ENCODE results near the gene CTIF. TPM values are rescaled to one million over a fixed set of nuclear protein-coding genes. Genes with fewer than 3 reads are reported as not detected.

Gene CTIF
- polyA plus RNA-seq, 3 donors, result 0.38 to 8.7 (median 1.2) TPM

DNA sequence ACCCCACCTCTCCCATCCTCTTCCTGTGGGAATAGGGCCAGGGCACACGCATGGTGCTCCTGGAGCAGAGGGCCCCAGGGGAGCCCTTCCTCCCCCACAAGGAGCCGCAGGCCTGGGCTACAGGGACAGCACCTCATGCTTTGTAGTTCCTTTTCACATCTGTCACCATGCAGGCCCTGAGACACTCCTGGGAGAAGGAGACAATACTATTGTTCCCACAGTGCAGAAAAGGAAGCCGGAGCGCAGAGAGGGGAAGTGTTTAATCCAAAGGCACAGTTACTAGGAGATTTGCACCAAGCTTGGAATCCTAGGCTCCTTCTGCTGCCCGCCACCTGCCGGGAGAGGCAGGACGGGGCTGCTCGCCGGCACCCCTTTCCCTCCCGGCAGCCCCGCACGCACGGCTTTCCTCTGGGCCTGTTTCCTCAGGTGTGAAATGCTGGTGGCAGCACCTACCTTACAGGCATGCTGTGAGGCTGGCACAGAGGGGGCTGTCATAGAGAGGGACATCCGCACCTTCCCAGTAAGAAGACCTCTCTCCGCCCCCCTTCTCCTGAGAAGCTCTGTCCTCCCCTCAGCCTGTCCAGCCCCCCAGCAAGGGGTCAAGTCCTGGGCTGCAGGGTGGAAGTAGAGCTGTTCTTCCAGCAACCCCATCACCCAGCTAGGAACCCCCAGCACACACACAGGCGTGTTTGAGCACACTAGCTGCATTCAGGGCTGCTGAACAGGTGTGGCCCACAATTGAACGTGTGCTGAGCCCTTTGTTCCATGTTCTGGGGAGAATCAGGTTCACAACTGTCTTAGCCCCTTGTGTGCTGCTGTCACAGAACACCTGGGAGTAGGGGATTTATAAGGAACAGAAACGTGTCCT, 349.3 kb downstream of the CTIF start:
- Histone ChIP-seq H3K9me3 (replicated peaks in 1 of 2; ENCODE audit: control insufficient read depth in 1 of 2, insufficient read depth in 1 of 2, low read length in 2 of 2) (no peaks in the 10 kb centered on the region), H3K4me3 (replicated peaks in 1 of 3; ENCODE audit: low read depth in 2 of 3, low read length in 3 of 3) (no peak overlapping the region), H3K27ac (ENCODE audit: low read depth in 1 of 2, low read length in 2 of 2) (no peak overlapping the region), H3K4me1 (ENCODE audit: control insufficient read depth in 1 of 2, insufficient read depth in 2 of 2, low read length in 2 of 2) (peaks cover 4 to 6% of the 10 kb centered on the region in 2 donors), H2AFZ (ENCODE audit: insufficient read depth, low read depth, low read length, poor library complexity, severe bottlenecking) (no peak overlapping the region), H3K79me2 (ENCODE audit: insufficient read depth, low read length) (no peaks in the 10 kb centered on the region), H3K27me3 (ENCODE audit: control insufficient read depth in 2 of 2, insufficient read depth in 2 of 2, low read length in 2 of 2) (no peaks in the 10 kb centered on the region), H3K36me3 (replicated peaks in 1 of 2; ENCODE audit: control insufficient read depth in 1 of 2, insufficient read depth in 2 of 2, low read length in 2 of 2) (no peaks in the 10 kb centered on the region), H4K20me1 (ENCODE audit: insufficient read depth, low read length) (no peaks in the 10 kb centered on the region), H3K4me2 (replicated peaks; ENCODE audit: extremely low read depth, low read length, poor library complexity, severe bottlenecking) (no peak overlapping the region), H3K9ac (ENCODE audit: insufficient read depth, low read length, poor library complexity, severe bottlenecking) (no peak overlapping the region)
- TF ChIP-seq, protein P1, sequence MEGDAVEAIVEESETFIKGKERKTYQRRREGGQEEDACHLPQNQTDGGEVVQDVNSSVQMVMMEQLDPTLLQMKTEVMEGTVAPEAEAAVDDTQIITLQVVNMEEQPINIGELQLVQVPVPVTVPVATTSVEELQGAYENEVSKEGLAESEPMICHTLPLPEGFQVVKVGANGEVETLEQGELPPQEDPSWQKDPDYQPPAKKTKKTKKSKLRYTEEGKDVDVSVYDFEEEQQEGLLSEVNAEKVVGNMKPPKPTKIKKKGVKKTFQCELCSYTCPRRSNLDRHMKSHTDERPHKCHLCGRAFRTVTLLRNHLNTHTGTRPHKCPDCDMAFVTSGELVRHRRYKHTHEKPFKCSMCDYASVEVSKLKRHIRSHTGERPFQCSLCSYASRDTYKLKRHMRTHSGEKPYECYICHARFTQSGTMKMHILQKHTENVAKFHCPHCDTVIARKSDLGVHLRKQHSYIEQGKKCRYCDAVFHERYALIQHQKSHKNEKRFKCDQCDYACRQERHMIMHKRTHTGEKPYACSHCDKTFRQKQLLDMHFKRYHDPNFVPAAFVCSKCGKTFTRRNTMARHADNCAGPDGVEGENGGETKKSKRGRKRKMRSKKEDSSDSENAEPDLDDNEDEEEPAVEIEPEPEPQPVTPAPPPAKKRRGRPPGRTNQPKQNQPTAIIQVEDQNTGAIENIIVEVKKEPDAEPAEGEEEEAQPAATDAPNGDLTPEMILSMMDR (IDR thresholded peaks at IDR 0.05), result no peak
- intact Hi-C loops (cut with micrococcal nuclease), result no loop called here
- Mint-ChIP-seq H3K36me3 (no peaks in the 10 kb centered on the region), H3K9me3 (peaks cover 0 to 3% (median 0%) of the 10 kb centered on the region in 7 donors), H3K27ac (peak overlapping the region in 1 of 7 donors; percentile 70), H3K4me3 (no peak overlapping the region), H3K4me1 (peaks cover 11% of the 10 kb centered on the region), H3K27me3 (ENCODE audit: low read depth in 3 of 3) (peaks cover 0 to 2% (median 2%) of the 10 kb centered on the region in 3 donors)
- no peak for DNase-seq
- WGBS (ENCODE audit: insufficient coverage), result 97% methylated on average over 13 of the region's 18 CpGs

DNA sequence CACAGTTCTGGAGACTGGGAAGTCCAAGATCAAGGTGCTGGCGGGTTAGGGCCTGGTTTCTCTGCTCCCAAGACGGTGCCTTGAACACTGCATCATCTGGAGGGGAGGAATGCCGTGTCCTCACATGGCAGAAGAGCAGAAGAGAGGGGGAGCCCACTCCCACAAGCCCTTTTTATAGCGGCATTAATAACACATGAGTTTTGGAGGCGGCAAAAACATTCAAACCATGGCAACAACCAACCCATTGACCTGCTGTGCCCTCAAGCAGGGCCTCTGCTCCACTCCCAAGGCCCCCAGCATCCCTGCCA, 349.9 kb downstream of the CTIF start:
- TF ChIP-seq, protein P1 (IDR thresholded peaks at IDR 0.05), result no peak
- Mint-ChIP-seq H3K36me3 (no peaks in the 10 kb centered on the region), H3K27ac (peak overlapping the region in 1 of 7 donors; percentile 70), H3K4me1 (peaks cover 11% of the 10 kb centered on the region), H3K4me3 (no peak overlapping the region), H3K27me3 (ENCODE audit: low read depth in 3 of 3) (peaks cover 0 to 2% (median 2%) of the 10 kb centered on the region in 3 donors), H3K9me3 (peaks cover 0 to 3% (median 0%) of the 10 kb centered on the region in 7 donors)
- Histone ChIP-seq H4K20me1 (ENCODE audit: insufficient read depth, low read length) (no peaks in the 10 kb centered on the region), H3K36me3 (replicated peaks in 1 of 2; ENCODE audit: control insufficient read depth in 1 of 2, insufficient read depth in 2 of 2, low read length in 2 of 2) (no peaks in the 10 kb centered on the region), H3K4me3 (replicated peaks in 1 of 3; ENCODE audit: low read depth in 2 of 3, low read length in 3 of 3) (no peak overlapping the region), H3K4me1 (ENCODE audit: control insufficient read depth in 1 of 2, insufficient read depth in 2 of 2, low read length in 2 of 2) (peaks cover 4 to 6% of the 10 kb centered on the region in 2 donors), H3K27ac (ENCODE audit: low read depth in 1 of 2, low read length in 2 of 2) (no peak overlapping the region), H3K4me2 (replicated peaks; ENCODE audit: extremely low read depth, low read length, poor library complexity, severe bottlenecking) (no peak overlapping the region), H3K9me3 (replicated peaks in 1 of 2; ENCODE audit: control insufficient read depth in 1 of 2, insufficient read depth in 1 of 2, low read length in 2 of 2) (no peaks in the 10 kb centered on the region), H3K79me2 (ENCODE audit: insufficient read depth, low read length) (no peaks in the 10 kb centered on the region), H2AFZ (ENCODE audit: insufficient read depth, low read depth, low read length, poor library complexity, severe bottlenecking) (no peak overlapping the region), H3K9ac (ENCODE audit: insufficient read depth, low read length, poor library complexity, severe bottlenecking) (no peak overlapping the region), H3K27me3 (ENCODE audit: control insufficient read depth in 2 of 2, insufficient read depth in 2 of 2, low read length in 2 of 2) (no peaks in the 10 kb centered on the region)
- 60% methylated on average over 1 of the region's 5 CpGs for WGBS (ENCODE audit: insufficient coverage)
- no peak for DNase-seq
- intact Hi-C loops (cut with micrococcal nuclease), result no loop called here
